RWPE1 (cell line): Measurements from ENCODE around the gene DCLK2.

Experiments used
- CTCF ChIA-PET: fragments of 350-600 bp; sonication (Branson Sonifier 250); formaldehyde crosslinking; extraction: SDS; loops from one replicate; lab custom pipeline; 2021; lab: Yijun Ruan, JAX
- POLR2A ChIA-PET: fragments of 400-600 bp; formaldehyde crosslinking; extraction: SDS; loops from one replicate; lab custom pipeline; 2020; ENCODE audit warnings: antibody characterized with exemption; ENCODE audit not compliant: low non-redundant PET; lab: Yijun Ruan, JAX
- DNase-seq: peaks from one replicate; pipeline ENCODE4 v3.0.0; 2012; ENCODE audit warnings: low spot score
- H3K27ac ChIP-seq: fragments of 450-650 bp; 2 replicates; pipeline ENCODE4 v1.5.1; 2017
- TF ChIP-seq, protein P1 (sequence below): fragments of 450-650 bp; conservative IDR thresholded peaks from 2 replicates; pipeline ENCODE4 v1.5.1; 2017; ENCODE audit warnings: low read depth, mild to moderate bottlenecking

Gene DCLK2

DNA sequence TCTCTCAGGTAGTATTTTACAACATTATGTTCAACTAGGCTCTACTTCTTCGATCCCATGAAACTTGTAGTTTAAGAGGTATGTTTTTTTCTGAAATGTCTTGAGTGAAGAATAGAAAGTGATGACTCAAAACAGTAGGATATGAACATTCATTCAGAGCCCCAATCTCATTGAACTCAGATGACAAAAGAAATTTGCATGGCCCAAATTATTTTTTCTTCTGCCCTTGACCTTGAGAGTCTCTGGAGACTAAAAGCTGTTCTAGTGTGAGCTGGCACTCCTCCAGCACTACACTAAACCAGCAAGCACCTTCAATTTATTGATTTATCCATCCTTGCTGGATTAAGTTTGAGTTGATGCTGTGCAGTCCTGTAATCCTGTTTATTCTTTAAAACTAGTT, 4.0 kb downstream of the DCLK2 start:
- no peak overlapping the region for H3K27ac ChIP-seq
- no peak for DNase-seq
- ChIA-PET POLR2A (no interaction called here), CTCF (interaction anchor here (0.6 to 0.8 kb wide), 3 partner anchors 10 to 113 kb away, joined by 4 to 5 read pairs (median 5); no protein-coding TSS in a partner anchor)
- TF ChIP-seq, protein P1, sequence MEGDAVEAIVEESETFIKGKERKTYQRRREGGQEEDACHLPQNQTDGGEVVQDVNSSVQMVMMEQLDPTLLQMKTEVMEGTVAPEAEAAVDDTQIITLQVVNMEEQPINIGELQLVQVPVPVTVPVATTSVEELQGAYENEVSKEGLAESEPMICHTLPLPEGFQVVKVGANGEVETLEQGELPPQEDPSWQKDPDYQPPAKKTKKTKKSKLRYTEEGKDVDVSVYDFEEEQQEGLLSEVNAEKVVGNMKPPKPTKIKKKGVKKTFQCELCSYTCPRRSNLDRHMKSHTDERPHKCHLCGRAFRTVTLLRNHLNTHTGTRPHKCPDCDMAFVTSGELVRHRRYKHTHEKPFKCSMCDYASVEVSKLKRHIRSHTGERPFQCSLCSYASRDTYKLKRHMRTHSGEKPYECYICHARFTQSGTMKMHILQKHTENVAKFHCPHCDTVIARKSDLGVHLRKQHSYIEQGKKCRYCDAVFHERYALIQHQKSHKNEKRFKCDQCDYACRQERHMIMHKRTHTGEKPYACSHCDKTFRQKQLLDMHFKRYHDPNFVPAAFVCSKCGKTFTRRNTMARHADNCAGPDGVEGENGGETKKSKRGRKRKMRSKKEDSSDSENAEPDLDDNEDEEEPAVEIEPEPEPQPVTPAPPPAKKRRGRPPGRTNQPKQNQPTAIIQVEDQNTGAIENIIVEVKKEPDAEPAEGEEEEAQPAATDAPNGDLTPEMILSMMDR, result no peak

DNA sequence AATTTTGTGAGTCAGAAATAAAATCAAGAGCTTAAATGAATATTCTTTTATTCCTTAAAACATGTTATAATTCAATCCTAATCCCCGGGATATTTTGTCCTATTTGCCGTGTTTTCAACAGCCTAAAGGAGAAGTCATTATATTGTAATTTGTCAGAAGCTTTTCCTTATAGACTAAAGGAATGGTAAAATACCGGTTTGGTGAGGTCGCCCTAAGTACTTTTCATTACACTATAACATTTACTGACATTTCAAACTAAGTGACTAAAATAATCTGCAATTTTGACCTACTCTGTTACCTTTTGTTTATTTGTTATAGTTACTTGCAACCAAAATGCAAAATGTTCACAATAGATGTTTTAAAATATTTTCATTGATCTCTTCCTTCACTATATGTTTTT, 8.8 kb downstream of the DCLK2 start:
- H3K27ac ChIP-seq, result no peak overlapping the region
- CTCF ChIA-PET, result interaction anchor here (0.6 kb wide), 1 partner anchor 1904 kb away, joined by 5 read pairs; no protein-coding TSS in a partner anchor
- no peak for DNase-seq
- TF ChIP-seq, protein P1, result no peak
- POLR2A ChIA-PET, result no interaction called here

DNA sequence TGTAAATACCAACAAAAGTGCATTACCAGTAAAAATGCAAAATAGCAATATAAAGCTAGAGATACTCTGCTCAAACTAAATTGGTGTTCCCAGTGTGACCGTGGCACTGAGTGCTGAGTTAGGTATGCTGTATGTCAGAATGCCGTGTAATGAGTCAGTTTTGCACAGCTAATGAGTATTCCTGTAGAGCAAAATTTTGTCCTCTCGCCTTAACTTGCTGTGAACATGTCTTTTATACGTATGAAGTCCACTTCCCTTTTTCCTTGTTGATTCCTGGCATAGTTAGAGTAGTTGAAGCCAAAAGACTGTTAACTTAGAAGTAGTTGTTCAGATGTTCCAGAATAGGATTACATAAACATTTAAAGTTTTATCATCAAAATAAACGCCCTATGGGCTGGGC, 11.5 kb downstream of the DCLK2 start:
- no peak for DNase-seq
- H3K27ac ChIP-seq, result no peak overlapping the region
- POLR2A ChIA-PET, result no interaction called here
- TF ChIP-seq, protein P1, result no peak
- CTCF ChIA-PET, result no interaction called here

DNA sequence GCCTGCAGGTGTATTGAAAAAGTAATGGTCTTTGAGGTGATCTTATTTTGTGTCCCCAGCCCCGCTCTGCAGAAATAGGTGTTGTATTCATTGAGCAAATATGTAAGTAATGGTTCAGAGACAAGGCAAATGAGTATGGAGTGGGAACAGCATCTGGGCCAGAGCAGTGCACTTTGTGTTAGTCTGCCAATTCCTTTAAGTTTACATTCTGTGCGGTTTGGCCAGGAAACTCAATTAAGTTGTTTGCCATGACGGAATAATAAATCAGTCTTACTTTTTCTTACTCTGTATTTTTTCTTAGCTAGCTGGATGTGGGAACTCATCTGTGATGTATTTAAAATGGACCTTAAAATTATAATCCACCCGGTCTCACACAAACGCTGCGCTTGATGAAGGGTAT, 12.6 kb downstream of the DCLK2 start:
- CTCF ChIA-PET, result no interaction called here
- no peak overlapping the region for H3K27ac ChIP-seq
- POLR2A ChIA-PET, result no interaction called here
- no peak for DNase-seq
- TF ChIP-seq, protein P1, result no peak

DNA sequence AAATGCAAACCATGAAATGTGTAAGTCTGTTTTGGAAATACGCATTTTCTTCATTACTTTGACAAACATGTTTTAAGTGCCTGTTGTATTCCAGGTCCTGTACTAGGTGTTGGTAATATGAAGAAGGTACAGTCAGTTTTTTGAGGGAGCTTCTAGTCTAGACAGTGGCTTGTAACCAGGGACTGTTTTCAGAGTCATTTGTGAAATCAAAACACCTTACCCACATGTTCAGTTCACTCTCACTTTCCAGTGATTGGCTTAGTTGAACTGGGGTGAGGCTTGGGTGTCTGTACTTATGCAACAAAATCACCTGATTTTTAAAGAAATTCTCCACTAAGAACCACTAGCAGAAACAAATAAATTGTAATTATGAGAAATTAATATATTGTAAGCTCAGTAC, 16.4 kb downstream of the DCLK2 start:
- no peak for DNase-seq
- TF ChIP-seq, protein P1, result no peak
- POLR2A ChIA-PET, result no interaction called here
- H3K27ac ChIP-seq, result no peak overlapping the region
- CTCF ChIA-PET, result no interaction called here

DNA sequence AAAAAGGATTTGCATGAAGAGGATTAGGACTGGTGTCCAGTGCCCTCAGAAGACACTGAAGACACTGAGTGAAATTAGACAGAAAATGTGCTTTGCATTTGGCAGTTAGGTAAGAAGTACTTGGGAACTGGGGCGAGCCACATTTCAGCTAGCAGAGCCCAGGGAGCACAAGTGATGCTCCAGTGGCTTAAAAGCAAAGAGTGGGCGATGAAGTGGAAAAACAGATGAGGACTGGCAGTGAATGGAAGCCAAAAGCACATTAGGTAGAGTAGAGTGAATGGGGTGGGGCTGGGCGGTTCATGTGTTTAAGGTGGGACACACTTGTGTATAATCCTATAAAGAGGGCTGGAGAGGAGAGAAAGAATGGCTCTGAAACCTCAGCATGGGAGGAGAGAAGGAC, 18.4 kb downstream of the DCLK2 start:
- POLR2A ChIA-PET, result no interaction called here
- TF ChIP-seq, protein P1, result no peak
- CTCF ChIA-PET, result no interaction called here

More for the DNA sequence above, 18.4 kb downstream of the DCLK2 start:
- no peak overlapping the region for H3K27ac ChIP-seq
- no peak for DNase-seq
